GM23338 (cell line): ENCODE data around the gene PALMD.

ENCODE experiments used
- CREB1 ChIP-seq: fragments of 250-450 bp; sonication (Bioruptor Pico); IDR thresholded peaks from 2 replicates; pipeline ENCODE4 v1.5.0; 2020; ENCODE audit warnings: low read depth, mild to moderate bottlenecking, moderate library complexity
- EZH2 ChIP-seq: fragments of 200-600 bp; sonication (generic); IDR thresholded peaks from one replicate; pipeline ENCODE4 v1.8.0; 2017; ENCODE audit warnings: antibody characterized with exemption, mild to moderate bottlenecking, low read depth; ENCODE audit not compliant: unreplicated experiment
- EZH2phosphoT487 ChIP-seq: fragments of 200-600 bp; sonication (generic); IDR thresholded peaks from one replicate; pipeline ENCODE4 v1.8.1; 2018; ENCODE audit warnings: antibody characterized with exemption; ENCODE audit not compliant: unreplicated experiment
- JUNB ChIP-seq: IDR thresholded peaks from one replicate; pipeline ENCODE4 v1.6.1; 2016; ENCODE audit warnings: antibody characterized with exemption; ENCODE audit not compliant: unreplicated experiment
- NANOG ChIP-seq: IDR thresholded peaks from 2 replicates; pipeline ENCODE4 v1.6.1; 2016; ENCODE audit warnings: antibody characterized with exemption, borderline replicate concordance
- POLR2AphosphoS5 ChIP-seq: IDR thresholded peaks from 2 replicates; pipeline ENCODE4 v1.6.1; 2016; ENCODE audit warnings: antibody characterized with exemption, low read depth
- STAT1 ChIP-seq: IDR thresholded peaks from one replicate; pipeline ENCODE4 v1.6.1; 2016; ENCODE audit warnings: antibody characterized with exemption; ENCODE audit not compliant: unreplicated experiment
- ZNF114 ChIP-seq: fragments of 250-450 bp; sonication (Bioruptor Pico); IDR thresholded peaks from 2 replicates; pipeline ENCODE4 v1.5.0; 2020; ENCODE audit warnings: mild to moderate bottlenecking, moderate library complexity
- ZNF331 ChIP-seq: fragments of 250-450 bp; sonication (Bioruptor Pico); IDR thresholded peaks from 2 replicates; pipeline ENCODE4 v1.5.0; 2020; ENCODE audit warnings: low read depth, mild to moderate bottlenecking, moderate library complexity
- TF ChIP-seq, protein P1 (sequence below): IDR thresholded peaks from one replicate; pipeline ENCODE4 v1.6.1; 2018; ENCODE audit warnings: antibody characterized with exemption; ENCODE audit not compliant: unreplicated experiment
- TF ChIP-seq, protein P2 (sequence below), 2 experiments: fragments of 200-600 bp in 1 of 2; sonication (generic) in 1 of 2; conservative IDR thresholded peaks; 2 replicates each; pipeline versions ENCODE4 v1.5.1 to v1.6.1; 2016 to 2017; ENCODE audit warnings: antibody characterized with exemption in 2 of 2, low read depth in 2 of 2, mild to moderate bottlenecking in 2 of 2, moderate library complexity in 1 of 2
- TF ChIP-seq, protein P3 (sequence below): IDR thresholded peaks from 2 replicates; pipeline ENCODE4 v1.6.1; 2016; ENCODE audit warnings: antibody characterized with exemption
- TF ChIP-seq, protein P4 (sequence below): fragments of 250-450 bp; sonication (Bioruptor Pico); IDR thresholded peaks from 2 replicates; pipeline ENCODE4 v1.5.0; 2020; ENCODE audit warnings: mild to moderate bottlenecking, moderate library complexity

DNA sequence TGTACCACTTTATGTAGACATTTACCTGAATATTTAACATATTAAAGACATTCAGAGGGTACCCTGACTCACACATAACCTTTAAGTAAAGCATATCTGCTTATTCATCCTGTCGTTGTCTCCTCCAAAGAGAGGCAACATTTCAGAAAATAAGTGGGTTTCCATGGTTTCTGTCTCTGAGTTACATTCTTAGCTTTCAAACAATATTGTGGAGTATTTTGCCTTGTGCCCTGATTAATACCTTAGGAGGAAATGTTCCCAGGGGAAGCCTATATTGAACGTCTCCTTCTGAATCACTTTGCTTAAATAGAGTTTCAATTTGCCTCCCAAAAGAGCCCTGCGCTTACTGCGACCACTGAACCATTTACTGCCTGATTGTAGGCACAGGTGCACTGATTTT lies 26.1 kb downstream of the PALMD start:
- TF ChIP-seq, protein P1, sequence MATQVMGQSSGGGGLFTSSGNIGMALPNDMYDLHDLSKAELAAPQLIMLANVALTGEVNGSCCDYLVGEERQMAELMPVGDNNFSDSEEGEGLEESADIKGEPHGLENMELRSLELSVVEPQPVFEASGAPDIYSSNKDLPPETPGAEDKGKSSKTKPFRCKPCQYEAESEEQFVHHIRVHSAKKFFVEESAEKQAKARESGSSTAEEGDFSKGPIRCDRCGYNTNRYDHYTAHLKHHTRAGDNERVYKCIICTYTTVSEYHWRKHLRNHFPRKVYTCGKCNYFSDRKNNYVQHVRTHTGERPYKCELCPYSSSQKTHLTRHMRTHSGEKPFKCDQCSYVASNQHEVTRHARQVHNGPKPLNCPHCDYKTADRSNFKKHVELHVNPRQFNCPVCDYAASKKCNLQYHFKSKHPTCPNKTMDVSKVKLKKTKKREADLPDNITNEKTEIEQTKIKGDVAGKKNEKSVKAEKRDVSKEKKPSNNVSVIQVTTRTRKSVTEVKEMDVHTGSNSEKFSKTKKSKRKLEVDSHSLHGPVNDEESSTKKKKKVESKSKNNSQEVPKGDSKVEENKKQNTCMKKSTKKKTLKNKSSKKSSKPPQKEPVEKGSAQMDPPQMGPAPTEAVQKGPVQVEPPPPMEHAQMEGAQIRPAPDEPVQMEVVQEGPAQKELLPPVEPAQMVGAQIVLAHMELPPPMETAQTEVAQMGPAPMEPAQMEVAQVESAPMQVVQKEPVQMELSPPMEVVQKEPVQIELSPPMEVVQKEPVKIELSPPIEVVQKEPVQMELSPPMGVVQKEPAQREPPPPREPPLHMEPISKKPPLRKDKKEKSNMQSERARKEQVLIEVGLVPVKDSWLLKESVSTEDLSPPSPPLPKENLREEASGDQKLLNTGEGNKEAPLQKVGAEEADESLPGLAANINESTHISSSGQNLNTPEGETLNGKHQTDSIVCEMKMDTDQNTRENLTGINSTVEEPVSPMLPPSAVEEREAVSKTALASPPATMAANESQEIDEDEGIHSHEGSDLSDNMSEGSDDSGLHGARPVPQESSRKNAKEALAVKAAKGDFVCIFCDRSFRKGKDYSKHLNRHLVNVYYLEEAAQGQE: no peak
- TF ChIP-seq EZH2phosphoT487 (no peak), CREB1 (no peak), POLR2AphosphoS5 (no peak), EZH2 (no peak), NANOG (no peak), STAT1 (no peak), JUNB (no peak), ZNF331 (CRISPR knock-in tag) (no peak), ZNF114 (CRISPR knock-in tag) (no peak)
- TF ChIP-seq, protein P2, sequence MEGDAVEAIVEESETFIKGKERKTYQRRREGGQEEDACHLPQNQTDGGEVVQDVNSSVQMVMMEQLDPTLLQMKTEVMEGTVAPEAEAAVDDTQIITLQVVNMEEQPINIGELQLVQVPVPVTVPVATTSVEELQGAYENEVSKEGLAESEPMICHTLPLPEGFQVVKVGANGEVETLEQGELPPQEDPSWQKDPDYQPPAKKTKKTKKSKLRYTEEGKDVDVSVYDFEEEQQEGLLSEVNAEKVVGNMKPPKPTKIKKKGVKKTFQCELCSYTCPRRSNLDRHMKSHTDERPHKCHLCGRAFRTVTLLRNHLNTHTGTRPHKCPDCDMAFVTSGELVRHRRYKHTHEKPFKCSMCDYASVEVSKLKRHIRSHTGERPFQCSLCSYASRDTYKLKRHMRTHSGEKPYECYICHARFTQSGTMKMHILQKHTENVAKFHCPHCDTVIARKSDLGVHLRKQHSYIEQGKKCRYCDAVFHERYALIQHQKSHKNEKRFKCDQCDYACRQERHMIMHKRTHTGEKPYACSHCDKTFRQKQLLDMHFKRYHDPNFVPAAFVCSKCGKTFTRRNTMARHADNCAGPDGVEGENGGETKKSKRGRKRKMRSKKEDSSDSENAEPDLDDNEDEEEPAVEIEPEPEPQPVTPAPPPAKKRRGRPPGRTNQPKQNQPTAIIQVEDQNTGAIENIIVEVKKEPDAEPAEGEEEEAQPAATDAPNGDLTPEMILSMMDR (conservative IDR thresholded peaks at IDR 0.05; ENCODE audit: low read depth in 2 of 2): no peak
- TF ChIP-seq, protein P3, sequence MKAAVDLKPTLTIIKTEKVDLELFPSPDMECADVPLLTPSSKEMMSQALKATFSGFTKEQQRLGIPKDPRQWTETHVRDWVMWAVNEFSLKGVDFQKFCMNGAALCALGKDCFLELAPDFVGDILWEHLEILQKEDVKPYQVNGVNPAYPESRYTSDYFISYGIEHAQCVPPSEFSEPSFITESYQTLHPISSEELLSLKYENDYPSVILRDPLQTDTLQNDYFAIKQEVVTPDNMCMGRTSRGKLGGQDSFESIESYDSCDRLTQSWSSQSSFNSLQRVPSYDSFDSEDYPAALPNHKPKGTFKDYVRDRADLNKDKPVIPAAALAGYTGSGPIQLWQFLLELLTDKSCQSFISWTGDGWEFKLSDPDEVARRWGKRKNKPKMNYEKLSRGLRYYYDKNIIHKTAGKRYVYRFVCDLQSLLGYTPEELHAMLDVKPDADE: no peak
- TF ChIP-seq, protein P4, sequence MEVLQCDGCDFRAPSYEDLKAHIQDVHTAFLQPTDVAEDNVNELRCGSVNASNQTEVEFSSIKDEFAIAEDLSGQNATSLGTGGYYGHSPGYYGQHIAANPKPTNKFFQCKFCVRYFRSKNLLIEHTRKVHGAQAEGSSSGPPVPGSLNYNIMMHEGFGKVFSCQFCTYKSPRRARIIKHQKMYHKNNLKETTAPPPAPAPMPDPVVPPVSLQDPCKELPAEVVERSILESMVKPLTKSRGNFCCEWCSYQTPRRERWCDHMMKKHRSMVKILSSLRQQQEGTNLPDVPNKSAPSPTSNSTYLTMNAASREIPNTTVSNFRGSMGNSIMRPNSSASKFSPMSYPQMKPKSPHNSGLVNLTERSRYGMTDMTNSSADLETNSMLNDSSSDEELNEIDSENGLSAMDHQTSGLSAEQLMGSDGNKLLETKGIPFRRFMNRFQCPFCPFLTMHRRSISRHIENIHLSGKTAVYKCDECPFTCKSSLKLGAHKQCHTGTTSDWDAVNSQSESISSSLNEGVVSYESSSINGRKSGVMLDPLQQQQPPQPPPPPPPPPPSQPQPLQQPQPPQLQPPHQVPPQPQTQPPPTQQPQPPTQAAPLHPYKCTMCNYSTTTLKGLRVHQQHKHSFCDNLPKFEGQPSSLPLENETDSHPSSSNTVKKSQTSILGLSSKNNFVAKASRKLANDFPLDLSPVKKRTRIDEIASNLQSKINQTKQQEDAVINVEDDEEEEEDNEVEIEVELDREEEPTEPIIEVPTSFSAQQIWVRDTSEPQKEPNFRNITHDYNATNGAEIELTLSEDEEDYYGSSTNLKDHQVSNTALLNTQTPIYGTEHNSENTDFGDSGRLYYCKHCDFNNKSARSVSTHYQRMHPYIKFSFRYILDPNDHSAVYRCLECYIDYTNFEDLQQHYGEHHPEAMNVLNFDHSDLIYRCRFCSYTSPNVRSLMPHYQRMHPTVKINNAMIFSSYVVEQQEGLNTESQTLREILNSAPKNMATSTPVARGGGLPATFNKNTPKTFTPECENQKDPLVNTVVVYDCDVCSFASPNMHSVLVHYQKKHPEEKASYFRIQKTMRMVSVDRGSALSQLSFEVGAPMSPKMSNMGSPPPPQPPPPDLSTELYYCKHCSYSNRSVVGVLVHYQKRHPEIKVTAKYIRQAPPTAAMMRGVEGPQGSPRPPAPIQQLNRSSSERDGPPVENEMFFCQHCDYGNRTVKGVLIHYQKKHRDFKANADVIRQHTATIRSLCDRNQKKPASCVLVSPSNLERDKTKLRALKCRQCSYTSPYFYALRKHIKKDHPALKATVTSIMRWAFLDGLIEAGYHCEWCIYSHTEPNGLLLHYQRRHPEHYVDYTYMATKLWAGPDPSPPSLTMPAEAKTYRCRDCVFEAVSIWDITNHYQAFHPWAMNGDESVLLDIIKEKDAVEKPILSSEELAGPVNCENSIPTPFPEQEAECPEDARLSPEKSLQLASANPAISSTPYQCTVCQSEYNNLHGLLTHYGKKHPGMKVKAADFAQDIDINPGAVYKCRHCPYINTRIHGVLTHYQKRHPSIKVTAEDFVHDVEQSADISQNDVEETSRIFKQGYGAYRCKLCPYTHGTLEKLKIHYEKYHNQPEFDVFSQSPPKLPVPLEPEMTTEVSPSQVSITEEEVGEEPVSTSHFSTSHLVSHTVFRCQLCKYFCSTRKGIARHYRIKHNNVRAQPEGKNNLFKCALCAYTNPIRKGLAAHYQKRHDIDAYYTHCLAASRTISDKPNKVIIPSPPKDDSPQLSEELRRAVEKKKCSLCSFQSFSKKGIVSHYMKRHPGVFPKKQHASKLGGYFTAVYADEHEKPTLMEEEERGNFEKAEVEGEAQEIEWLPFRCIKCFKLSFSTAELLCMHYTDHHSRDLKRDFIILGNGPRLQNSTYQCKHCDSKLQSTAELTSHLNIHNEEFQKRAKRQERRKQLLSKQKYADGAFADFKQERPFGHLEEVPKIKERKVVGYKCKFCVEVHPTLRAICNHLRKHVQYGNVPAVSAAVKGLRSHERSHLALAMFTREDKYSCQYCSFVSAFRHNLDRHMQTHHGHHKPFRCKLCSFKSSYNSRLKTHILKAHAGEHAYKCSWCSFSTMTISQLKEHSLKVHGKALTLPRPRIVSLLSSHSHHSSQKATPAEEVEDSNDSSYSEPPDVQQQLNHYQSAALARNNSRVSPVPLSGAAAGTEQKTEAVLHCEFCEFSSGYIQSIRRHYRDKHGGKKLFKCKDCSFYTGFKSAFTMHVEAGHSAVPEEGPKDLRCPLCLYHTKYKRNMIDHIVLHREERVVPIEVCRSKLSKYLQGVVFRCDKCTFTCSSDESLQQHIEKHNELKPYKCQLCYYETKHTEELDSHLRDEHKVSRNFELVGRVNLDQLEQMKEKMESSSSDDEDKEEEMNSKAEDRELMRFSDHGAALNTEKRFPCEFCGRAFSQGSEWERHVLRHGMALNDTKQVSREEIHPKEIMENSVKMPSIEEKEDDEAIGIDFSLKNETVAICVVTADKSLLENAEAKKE (CRISPR knock-in tag): no peak
